ENCODE data around the gene PPP1R9B. TPM values are rescaled to one million over a fixed set of nuclear protein-coding genes. Genes with fewer than 3 reads are reported as not detected.

Gene PPP1R9B
- total RNA-seq, 1 donor from 2014 or later = 63.5 TPM

DNA sequence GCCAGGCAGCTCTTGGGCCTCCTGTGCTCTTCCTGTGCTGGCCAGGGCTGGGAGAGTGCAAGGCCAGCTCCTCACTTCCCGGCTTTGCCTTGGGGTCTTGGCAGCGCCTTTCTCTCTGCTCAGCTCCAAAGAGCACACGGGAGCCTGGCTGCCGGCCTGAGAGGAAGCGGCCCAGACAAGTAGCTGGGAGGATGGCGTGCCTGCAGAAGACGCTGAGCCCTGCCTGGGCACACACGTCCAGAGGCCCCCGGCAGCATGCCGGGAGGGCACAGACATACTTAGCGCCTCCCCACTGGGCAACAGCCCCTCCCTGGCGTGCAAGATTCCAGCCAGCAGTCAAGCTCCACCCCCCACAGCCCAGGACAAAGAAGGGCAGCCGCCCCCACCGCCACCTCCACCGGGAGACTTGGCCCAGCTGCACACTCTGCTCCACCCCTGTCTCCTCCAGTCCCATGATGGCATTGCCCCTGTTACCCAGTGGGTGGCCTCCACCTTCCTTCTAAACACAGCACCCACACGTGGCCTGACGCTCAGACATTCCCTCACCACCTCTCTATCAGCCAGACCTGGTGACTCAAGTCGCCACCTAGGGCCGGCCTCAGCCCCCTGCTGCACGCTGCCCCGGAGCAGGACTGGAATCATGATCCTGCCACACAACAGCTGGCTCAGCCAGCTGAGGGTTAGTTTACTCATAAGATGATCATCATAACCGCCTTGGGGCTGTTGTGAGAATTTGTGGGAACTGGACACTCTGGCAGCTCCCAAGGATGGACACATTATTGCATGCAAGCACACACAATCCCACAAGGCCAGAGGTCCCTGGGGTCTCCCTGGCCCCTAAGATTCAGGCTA, 27.7 kb upstream of the PPP1R9B start:
- Histone ChIP-seq H3K27ac (peak overlapping the region; percentile 97 to 99), H3K36me3 (no peaks in the 10 kb centered on the region), H3K27me3 (no peaks in the 10 kb centered on the region), H3K4me1 (peaks cover 24 to 44% of the 10 kb centered on the region in 2 donors), H3K9me3 (no peaks in the 10 kb centered on the region), H3K4me3 (no peak overlapping the region)
- intact Hi-C loops (cut with DNase I) = loop anchor here (1.0 to 5.0 kb wide), 2 partner anchors 22 to 66 kb away; no protein-coding TSS in a partner anchor
- DNase-seq (ENCODE audit: low spot score in 2 of 2) = peak; percentile 93 to 98
- TF ChIP-seq, protein P1, sequence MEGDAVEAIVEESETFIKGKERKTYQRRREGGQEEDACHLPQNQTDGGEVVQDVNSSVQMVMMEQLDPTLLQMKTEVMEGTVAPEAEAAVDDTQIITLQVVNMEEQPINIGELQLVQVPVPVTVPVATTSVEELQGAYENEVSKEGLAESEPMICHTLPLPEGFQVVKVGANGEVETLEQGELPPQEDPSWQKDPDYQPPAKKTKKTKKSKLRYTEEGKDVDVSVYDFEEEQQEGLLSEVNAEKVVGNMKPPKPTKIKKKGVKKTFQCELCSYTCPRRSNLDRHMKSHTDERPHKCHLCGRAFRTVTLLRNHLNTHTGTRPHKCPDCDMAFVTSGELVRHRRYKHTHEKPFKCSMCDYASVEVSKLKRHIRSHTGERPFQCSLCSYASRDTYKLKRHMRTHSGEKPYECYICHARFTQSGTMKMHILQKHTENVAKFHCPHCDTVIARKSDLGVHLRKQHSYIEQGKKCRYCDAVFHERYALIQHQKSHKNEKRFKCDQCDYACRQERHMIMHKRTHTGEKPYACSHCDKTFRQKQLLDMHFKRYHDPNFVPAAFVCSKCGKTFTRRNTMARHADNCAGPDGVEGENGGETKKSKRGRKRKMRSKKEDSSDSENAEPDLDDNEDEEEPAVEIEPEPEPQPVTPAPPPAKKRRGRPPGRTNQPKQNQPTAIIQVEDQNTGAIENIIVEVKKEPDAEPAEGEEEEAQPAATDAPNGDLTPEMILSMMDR (IDR thresholded peaks at IDR 0.05) = peak; percentile 32 to 49 (median 34)

DNA sequence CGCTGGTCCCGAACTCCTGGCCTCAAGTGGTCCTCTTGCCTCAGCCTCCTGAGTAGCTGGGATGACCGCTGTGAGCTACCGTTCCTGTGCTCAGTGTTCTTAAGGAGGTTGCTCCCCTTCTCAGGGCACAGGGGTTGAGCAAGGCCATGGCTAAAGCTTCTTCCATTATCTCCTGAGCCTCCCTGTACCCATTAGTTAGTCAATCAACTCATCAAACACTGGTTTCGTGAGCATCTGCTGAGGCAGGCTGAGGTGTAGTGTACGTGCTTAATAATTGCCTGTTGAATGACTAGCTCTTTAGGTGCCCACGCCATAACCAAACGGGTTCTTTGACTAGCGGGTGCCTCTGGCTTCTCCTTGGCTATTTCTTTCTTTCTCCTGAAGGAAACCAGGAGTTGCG, 27.0 kb upstream of the PPP1R9B start:
- Histone ChIP-seq H3K27me3 (no peaks in the 10 kb centered on the region), H3K27ac (peak overlapping the region; percentile 97 to 99), H3K9me3 (no peaks in the 10 kb centered on the region), H3K36me3 (no peaks in the 10 kb centered on the region), H3K4me1 (peaks cover 26 to 49% of the 10 kb centered on the region in 2 donors), H3K4me3 (no peak overlapping the region)
- intact Hi-C loops (cut with DNase I) = loop anchor here (5.0 kb wide), 1 partner anchor 65 kb away; no protein-coding TSS in a partner anchor
- DNase-seq (ENCODE audit: low spot score in 2 of 2) = no peak
- TF ChIP-seq, protein P1 (IDR thresholded peaks at IDR 0.05) = no peak

DNA sequence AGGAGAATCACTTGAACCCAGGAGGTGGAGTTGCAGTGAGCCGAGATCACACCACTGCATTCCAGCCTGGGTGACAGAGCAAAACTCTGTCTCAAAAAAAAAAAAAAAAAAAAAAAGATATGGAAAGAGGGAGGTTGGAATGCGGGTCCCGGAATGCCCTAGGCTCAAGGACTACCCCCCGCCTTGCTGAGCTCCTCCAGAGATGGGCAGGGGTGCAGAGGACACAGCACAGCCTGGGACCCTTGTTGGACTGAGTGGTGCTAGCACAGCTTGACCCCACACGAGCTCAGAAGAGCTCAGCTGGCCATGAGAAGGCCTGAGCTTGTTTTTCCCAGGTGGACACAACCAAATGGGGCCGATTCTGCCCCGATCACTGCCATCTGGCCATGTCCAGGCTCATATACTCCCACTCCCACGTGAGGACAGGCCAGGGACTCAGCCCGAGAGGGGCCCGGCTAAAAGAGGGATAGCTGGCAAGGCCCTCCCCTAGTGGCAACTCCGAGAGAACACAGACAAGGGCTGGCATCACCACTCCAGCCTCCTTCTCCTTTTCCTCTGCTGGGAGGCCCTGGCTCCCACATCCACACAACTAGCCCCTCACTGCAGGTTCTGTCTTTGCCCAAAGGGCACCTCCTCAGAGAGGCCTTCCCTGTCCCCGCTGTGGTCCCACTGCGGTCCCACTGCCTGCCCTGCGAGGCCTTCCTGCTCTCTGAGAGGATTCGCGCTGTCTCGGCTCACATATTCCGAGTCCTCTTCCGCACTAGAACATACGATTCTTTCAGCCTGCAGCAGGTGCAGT, 26.3 kb upstream of the PPP1R9B start:
- H3K36me3 ChIP-seq = peaks cover 0 to 6% of the 10 kb centered on the region in 2 donors
- no peak overlapping the region for H3K4me3 ChIP-seq
- H3K27me3 ChIP-seq = no peaks in the 10 kb centered on the region
- intact Hi-C loops (cut with DNase I) = loop anchor here (5.0 kb wide), 1 partner anchor 64 kb away; no protein-coding TSS in a partner anchor
- DNase-seq (ENCODE audit: low spot score in 2 of 2) = no peak
- peak overlapping the region; percentile 97 to 99 for H3K27ac ChIP-seq
- peaks cover 26 to 49% of the 10 kb centered on the region in 2 donors for H3K4me1 ChIP-seq
- TF ChIP-seq, protein P1 (IDR thresholded peaks at IDR 0.05) = no peak
- H3K9me3 ChIP-seq = no peaks in the 10 kb centered on the region

DNA sequence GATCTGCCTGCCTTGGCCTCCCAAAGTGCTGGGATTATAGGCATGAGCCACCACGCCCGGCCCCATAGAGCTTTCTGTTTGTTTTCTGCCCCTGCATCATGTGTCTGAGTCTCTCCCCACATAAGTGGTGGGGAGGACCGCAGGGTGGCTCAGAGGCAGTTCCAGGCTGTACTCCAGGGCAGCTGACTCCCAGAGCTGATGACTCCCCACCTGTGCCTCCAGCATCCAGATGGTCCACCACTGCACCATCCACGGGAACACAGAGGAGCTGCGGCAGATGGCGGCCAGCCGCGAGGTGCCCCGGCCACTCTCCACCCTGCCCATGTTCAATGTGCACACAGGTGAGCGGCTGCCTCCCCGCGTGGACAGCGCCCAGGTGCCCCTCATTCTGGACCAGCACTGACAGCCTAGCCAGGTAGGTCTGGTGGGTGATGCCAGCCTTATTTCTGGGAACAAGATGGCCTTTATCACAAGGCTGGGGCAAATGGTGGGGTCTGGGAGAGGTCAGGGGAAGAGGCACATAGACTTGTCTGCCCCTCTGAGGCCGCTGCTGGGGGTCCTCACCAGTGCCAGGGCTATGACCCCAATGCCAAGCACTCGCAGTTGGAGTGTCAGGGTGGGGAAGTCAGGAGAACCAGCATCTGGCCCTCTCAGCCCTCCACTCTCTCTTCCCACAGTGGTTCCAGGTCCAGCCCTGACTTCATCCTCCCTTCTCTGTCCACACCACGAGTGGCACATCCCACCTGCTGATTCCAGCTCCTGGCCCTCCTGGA, 24.7 kb upstream of the PPP1R9B start:
- intact Hi-C loops (cut with DNase I) = loop anchor here (5.0 kb wide), 1 partner anchor 63 kb away; no protein-coding TSS in a partner anchor
- H3K9me3 ChIP-seq = no peaks in the 10 kb centered on the region
- H3K4me3 ChIP-seq = no peak overlapping the region
- TF ChIP-seq, protein P1 (IDR thresholded peaks at IDR 0.05) = no peak
- no peaks in the 10 kb centered on the region for H3K27me3 ChIP-seq
- DNase-seq (ENCODE audit: low spot score in 2 of 2) = no peak
- peaks cover 5 to 14% of the 10 kb centered on the region in 2 donors for H3K36me3 ChIP-seq
- H3K4me1 ChIP-seq = peaks cover 26 to 49% of the 10 kb centered on the region in 2 donors
- H3K27ac ChIP-seq = peak overlapping the region; percentile 97 to 99

DNA sequence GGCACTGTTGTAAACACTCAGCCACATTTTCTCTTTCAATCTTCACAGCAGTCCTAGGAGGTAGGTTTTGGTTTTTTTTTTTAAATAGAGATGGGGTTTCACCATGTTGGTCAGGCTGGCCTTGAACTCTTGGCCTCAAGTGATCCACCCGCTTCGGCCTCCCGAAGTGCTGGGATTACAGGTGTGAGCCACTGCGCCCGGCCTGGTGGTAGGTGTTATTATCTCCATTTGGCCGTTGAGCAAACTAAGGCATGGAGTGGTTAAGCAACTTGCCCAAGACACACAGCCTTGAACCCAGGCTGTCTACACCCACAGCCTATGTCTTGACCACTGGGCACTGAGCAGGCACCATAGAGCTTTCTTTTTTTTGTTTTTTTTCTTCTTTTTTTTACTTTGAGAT, 24.0 kb upstream of the PPP1R9B start:
- intact Hi-C loops (cut with DNase I) = no loop called here
- Histone ChIP-seq H3K27ac (peak overlapping the region; percentile 97 to 99), H3K27me3 (no peaks in the 10 kb centered on the region), H3K36me3 (peaks cover 10 to 19% of the 10 kb centered on the region in 2 donors), H3K4me1 (peaks cover 26 to 54% of the 10 kb centered on the region in 2 donors), H3K4me3 (no peak overlapping the region), H3K9me3 (no peaks in the 10 kb centered on the region)
- TF ChIP-seq, protein P1 (IDR thresholded peaks at IDR 0.05) = no peak
- no peak for DNase-seq (ENCODE audit: low spot score in 2 of 2)
